22Rv1 (cell line): ENCODE data around the gene SLC22A6.

Experiments used
- H3K27ac ChIP-seq: fragments of 450-650 bp; 2 replicates; pipeline ENCODE4 v1.5.1; 2017
- ZFX ChIP-seq: fragments of 450-650 bp; IDR thresholded peaks from 2 replicates; pipeline ENCODE4 v1.6.1; 2017; ENCODE audit warnings: antibody characterized with exemption, borderline replicate concordance
- TF ChIP-seq, protein P1 (sequence below): fragments of 450-650 bp; IDR thresholded peaks from 2 replicates; pipeline ENCODE4 v1.5.1; 2017; ENCODE audit warnings: mild to moderate bottlenecking

Gene SLC22A6

DNA sequence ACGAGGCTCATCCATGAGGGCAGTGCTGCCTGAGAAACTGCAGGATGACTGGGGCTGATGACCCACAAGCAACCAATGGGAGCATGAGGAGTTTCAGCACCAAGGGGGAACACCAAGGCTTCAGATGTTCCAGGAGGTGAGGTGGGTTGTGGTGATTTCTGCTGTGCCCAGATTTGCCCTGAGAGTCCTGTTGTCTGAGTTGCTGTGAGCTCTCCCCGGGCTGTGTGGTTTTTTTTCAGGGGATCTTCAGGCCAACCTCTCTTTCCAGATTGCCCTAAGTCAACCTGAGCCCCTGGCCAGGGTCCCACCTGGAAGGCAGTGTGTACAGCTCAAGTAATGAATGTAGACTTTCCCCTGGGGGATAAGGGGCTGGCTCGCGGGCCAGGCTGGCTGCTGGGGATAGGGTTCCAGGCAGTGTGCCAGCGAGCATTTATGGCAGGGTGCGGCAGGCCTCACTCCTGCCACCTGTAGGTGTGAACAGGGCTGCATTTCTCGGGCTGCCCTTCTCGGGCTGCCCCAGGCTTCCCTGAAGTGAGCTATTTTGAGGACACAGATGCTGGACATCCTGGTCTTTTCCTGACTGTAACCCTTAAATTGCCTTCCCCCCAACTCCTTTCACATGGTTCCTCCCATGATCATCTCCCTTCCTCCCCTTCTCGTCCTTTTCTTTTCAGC is 9.8 kb downstream of the SLC22A6 start:
- no peak for TF ChIP-seq ZFX
- TF ChIP-seq, protein P1, sequence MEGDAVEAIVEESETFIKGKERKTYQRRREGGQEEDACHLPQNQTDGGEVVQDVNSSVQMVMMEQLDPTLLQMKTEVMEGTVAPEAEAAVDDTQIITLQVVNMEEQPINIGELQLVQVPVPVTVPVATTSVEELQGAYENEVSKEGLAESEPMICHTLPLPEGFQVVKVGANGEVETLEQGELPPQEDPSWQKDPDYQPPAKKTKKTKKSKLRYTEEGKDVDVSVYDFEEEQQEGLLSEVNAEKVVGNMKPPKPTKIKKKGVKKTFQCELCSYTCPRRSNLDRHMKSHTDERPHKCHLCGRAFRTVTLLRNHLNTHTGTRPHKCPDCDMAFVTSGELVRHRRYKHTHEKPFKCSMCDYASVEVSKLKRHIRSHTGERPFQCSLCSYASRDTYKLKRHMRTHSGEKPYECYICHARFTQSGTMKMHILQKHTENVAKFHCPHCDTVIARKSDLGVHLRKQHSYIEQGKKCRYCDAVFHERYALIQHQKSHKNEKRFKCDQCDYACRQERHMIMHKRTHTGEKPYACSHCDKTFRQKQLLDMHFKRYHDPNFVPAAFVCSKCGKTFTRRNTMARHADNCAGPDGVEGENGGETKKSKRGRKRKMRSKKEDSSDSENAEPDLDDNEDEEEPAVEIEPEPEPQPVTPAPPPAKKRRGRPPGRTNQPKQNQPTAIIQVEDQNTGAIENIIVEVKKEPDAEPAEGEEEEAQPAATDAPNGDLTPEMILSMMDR: peak; percentile 40
- H3K27ac ChIP-seq: no peak overlapping the region

- no peak for TF ChIP-seq ZFX
- TF ChIP-seq, protein P1: no peak
- no peak overlapping the region for H3K27ac ChIP-seq
Measured at GRCh38 chr11:62965574-62965973, 19.2 kb downstream of the SLC22A6 start.

DNA sequence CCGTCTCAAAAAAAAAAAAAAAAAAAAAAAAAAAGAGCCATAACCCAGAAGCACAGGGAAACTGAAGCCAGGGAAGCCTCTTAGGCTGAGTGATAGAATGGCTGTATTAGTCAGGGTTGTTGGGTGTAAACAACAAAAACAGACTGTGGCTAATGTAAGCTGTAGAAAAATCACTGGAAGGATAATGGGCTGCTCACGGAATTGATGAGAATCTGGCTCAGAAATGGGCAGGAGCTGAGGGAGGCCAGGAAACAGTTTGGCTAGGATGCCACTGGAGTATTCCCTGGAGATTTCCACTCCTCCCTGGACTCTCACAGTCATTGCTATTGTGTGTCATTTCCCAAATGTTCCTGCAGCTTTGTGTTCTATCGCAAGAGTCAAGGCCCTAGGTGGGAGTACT is 22.4 kb downstream of the SLC22A6 start:
- TF ChIP-seq, protein P1: no peak
- TF ChIP-seq ZFX: no peak
- no peak overlapping the region for H3K27ac ChIP-seq

DNA sequence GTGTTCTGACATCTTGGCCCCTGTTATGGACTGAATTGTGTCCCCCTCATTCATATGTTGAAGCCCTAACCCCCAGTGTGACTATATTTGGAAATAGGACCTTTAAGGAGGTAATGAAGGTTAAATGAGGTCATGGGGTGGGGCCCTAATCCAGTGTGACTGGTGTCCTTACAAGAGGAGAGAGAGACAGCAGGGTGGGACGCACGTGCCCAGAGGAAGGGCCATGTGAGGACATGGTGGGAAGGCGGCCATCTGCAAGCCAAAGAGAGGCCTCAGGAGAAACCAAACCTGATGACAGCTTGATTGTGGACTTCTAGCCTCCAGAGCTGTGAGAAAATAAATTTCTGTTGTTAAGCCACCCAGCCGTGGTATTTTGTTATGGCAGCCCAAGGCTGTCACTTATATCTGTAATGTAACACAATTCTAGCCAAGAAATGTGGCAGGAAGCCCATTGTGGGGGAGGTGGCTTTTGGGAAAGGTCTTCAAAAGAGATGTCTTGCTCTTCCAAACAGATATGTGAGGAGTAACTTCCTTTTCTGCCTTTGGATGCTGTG is 23.7 kb downstream of the SLC22A6 start:
- H3K27ac ChIP-seq: no peak overlapping the region
- TF ChIP-seq ZFX: no peak
- TF ChIP-seq, protein P1: no peak

- no peak for TF ChIP-seq ZFX
- TF ChIP-seq, protein P1: no peak
- no peak overlapping the region for H3K27ac ChIP-seq
Measured at GRCh38 chr11:62959422-62959980, 25.3 kb downstream of the SLC22A6 start.

GRCh38 chr11:62958547-62959421 is 26.0 kb downstream of the SLC22A6 start:
- TF ChIP-seq ZFX: no peak
- TF ChIP-seq, protein P1: no peak

More at GRCh38 chr11:62958547-62959421, 26.0 kb downstream of the SLC22A6 start:
- H3K27ac ChIP-seq: no peak overlapping the region
